NCI-H82 treated with DMSO at 0.1 percent for 48 hours (cell line): ENCODE data around the gene MACROD2.

Source experiments
- DNase-seq: peaks from one replicate; lab custom pipeline; 2025; ENCODE audit not compliant: unreplicated experiment; lab: John Stamatoyannopoulos, UW

Gene MACROD2

GRCh38 chr20:15899967-15900366 lies 1904.7 kb downstream of the MACROD2 start:
- DNase-seq: no peak

GRCh38 chr20:15900443-15900842 lies 1905.1 kb downstream of the MACROD2 start:
- no peak for DNase-seq

DNA sequence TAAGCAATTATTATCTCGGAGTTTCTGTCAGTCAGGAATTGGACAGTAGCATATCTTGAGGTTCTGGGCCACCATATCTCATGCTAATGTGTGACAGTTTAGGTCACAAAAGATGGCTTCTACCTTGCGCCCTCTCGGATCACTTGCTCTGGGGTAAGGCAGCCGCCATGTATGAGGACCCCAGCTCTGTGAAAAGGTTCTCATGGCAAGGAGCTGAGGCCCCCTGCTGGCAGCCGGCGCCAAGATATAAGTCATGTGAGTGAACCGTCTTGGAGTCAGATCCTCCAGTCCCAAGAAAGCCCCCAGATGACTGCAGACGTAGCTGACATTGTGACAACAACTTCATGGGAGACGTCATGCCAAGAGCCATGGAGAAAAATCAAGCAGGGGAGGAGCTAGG lies 1907.2 kb downstream of the MACROD2 start:
- DNase-seq: no peak

DNA sequence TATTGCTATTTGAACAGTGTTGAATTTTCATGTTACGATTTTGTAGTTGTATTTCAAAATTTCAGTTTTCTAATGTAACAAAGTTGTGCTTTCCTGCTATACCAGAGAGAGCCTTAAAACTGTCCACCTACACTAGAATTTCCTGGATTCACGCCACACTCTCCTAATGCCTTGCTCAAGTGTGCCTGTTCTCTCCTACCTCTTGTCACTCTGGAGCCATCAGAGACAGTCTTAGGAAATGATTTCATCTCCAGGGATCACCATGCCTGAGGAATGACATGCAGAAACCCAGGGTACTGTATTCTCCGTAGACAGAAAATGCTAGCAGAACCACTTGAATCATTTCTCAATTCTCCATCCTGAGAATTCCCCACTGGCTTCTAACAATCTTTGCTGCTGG lies 1910.3 kb downstream of the MACROD2 start:
- no peak for DNase-seq

DNA sequence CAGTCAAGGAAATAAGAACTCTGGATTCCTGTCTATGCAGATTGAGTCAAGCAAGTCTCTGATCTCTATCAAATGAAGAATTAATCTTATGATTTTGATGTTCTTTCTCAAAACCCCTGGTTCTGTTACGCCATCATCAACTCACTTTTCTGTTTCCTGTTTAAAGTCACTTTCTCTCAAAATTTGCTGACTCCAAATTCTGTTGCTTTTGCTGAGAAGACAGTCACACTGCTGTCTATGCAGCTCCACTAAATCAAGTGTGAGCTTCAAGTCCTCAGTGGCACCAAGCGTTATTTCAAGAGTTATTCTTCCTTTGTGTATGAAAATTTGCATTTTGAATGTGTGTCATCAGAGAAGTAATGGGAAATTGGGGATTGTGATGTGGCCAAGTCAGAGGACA lies 1914.7 kb downstream of the MACROD2 start:
- DNase-seq: no peak

- DNase-seq: no peak
These were observed 1916.3 kb downstream of the MACROD2 start for GRCh38 chr20:15911581-15911980.

GRCh38 chr20:15913391-15914025 lies 1918.2 kb downstream of the MACROD2 start:
- no peak for DNase-seq

DNA sequence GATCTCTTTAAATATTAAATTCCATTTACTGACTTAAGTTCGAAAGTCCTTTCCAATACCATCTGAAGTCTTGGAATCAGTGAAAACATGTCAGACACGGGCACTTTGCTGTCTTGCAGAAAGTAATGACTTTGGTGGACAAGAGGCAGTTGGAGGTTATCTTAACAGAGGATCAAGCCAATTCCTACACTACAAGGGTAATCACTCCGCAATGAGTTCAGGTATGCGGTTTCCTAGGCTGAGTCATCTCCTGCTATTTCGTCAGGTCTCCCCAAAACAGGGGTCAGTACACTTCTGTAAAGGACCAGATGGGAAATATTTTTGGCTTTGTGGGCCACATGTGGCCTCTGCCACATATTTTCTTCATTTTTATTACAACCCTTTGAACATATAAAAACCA lies 1921.3 kb downstream of the MACROD2 start:
- DNase-seq: no peak

DNA sequence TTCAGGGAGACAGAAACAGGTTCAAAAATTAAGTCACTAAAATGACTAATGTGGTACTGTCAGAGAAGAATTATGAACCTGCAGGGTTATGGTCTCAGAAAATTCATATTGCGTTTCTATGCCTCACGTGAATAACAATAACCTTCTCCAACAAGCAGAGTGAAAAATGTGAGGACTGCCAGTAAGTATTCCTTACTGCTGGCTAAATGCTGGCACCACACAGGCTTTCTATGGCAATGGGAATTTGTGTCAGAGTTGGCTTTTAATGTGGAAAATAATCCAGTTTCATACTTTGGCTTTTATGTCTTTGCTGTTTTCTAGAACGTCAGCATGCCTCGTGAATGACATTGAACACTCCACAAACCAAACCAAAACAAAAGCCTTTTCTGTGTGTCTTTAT lies 1922.0 kb downstream of the MACROD2 start:
- DNase-seq: no peak

GRCh38 chr20:15918631-15919030 lies 1923.3 kb downstream of the MACROD2 start:
- DNase-seq: no peak

DNA sequence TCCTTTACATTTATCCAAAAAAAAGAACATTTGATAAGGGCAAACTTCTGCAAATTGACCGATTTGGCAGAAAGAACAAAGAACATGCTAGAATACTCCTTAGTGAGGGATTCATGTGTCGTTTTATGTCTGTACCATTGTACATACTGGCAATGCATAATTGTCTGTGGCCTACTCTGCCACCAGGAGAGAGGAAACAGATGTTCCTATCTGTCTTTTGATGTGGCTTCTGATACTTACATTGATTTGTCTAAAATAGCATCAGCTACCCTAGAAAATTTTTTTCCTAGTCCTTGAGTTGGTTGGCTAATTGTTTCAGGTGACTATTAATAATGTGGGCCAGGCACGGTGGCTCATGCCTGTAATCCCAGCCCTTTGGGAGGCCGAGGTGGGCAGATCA lies 1923.8 kb downstream of the MACROD2 start:
- DNase-seq: no peak

DNA sequence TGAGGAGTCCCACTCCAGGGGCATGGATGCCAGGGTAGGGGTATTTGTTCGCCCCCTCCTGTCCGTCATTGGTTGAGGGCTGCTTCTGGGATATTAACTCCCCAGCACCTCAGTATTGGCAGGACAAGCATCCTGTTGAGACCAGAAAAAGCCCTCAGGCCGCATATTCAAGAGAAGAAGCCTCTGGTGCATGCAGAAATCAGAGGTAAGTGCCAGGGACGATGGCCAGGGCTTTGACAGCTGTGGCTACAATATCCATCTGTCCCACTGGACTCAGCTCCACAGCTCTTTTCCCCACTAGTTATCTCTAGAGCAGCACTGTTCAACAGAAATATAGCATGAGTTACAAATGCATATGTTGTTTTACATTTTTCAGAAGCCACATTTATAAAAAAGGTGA lies 1926.6 kb downstream of the MACROD2 start:
- no peak for DNase-seq

- no peak for DNase-seq
These were observed 1927.2 kb downstream of the MACROD2 start for GRCh38 chr20:15922556-15922955.

DNA sequence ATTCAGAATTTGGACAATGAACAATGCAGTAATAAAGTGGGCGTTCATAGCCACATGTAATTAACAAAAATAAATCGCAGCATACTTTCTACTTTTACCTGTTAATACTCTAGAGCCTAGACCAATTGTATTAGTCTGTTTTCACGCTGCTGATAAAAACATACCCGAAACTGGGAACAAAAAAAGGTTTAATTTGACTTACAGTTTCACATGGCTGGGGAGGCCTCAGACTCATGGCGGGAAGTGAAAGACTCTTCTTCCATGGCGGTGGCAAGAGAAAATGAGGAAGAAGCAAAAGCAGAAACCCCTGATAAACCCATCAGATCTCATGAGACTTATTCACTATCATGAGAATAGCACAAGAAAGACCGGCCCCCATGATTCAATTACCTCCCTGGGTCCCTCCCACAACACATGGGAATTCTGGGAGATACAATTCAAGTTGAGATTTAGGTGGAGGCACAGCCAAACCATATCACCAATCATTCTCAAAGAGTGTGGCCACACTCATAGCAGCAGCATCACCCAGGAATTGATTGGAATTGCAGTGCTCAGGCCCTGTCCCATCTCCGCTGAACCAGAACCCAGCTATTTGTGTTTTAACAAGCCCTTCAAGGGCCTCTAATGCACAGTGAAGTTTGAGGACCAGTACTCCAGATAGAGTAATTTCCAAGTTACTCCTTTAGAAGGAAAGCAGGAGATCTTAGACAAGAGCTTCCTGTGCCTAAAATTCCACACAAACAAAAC lies 1927.9 kb downstream of the MACROD2 start:
- DNase-seq: no peak

GRCh38 chr20:15924556-15924955 lies 1929.2 kb downstream of the MACROD2 start:
- no peak for DNase-seq

DNA sequence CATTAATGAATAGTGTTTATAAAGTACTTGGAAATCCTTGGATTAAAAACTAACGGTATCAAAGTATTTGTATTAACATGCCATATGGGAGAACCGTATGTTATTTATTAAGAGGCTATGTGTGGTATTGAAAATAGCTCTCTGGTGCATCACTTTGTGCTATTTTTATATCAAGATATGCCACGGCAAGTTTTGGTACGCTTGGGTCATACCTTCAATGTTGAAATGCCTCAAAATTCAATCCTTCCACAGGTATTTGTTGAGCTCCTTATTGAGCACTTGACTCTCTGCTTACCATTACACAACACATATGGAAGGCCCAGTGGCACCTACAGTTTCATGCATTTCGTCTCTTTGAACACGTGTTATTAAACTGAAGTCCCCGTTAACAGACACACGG lies 1930.1 kb downstream of the MACROD2 start:
- no peak for DNase-seq

GRCh38 chr20:15927893-15928650 lies 1932.8 kb downstream of the MACROD2 start:
- no peak for DNase-seq

DNA sequence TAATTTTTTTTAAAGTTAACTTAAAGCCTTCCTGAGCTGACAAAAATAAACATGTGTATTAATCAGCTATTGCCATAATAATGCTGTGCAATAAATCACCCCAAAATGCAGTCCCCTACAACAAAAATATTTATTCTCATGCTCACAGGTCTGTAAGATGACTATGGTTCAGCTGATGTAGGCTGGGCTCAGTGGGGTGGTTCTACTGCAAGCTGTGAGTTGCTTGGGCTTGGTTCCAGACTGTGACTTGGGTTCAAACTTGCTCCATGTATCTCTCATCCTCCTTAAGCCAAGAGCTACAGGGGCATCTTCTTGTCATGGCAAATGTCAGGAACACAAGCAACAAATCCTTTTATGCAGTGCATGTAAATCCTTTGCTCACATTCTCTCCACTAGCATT lies 1933.6 kb downstream of the MACROD2 start:
- DNase-seq: no peak

DNA sequence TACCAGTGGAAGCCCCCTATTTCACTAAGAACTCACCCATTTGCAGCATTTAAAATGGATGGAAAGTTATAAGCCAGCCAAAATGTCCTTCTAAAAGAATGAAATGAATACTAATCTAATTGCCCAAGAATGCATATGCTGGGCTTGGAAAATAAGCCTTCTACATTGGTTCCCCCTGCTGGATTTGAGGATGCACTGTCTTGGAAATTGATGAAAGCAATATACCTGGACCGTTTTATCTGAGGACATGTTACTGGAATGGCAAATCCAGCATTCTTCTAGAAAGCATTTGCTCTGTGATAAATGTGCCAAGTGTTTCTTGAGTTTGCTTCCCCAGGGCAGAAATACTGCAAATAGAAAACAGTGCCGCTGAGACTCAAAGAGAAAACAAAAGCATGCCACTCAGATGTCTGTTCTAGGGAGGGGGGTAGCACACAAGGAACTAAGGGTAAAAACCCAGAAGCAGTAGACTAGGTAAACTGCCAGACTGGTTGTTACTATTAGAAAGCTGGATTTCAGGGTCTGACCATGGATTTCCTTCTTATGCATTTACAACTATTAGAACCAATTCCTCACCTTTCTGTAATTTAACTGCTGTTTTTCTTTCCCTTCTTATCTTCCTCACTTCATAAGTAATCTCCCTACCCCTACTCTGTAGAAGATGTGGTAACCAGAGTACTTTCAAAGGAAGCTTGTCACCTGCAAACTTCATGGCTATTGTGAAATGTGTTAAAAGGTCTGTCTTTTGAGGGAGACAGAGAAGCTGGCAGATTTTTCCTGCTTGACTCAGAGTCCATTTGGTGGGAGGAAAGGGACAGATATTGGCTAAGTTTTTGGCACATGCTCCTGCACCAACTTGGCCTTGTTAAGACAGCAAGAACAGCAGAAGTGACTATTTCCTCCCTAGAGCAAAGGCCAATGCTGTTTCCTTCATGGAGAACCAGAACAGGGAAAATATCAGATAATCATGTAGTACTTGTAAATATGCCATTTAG lies 1935.3 kb downstream of the MACROD2 start:
- DNase-seq: peak; percentile 68

- DNase-seq: no peak
These were observed 1936.6 kb downstream of the MACROD2 start for GRCh38 chr20:15931897-15932296.

GRCh38 chr20:15937179-15937578 lies 1941.9 kb downstream of the MACROD2 start:
- DNase-seq: no peak
